Transverse colon (tissue), 3 donors: ENCODE measurements around the gene LEKR1.

Source experiments
- CTCF ChIP-seq, 5 experiments: fragments of 200-600 bp in 3 of 5; fragments of 450-650 bp in 2 of 5; sonication (generic) in 3 of 5; IDR thresholded peaks; 1 replicate in 2 of 5; 2 replicates in 3 of 5; pipeline ENCODE4 v1.5.1; 2016 to 2017; ENCODE audit warnings: antibody characterized with exemption in 5 of 5, inconsistent platforms in 3 of 5, mild to moderate bottlenecking in 2 of 5, moderate library complexity in 1 of 5
- EP300 ChIP-seq: sonication (generic); formaldehyde crosslinking; IDR thresholded peaks from one replicate; pipeline ENCODE4 v1.6.1; 2017; ENCODE audit warnings: antibody characterized with exemption, low read depth
- POLR2A ChIP-seq: fragments of 450-650 bp; IDR thresholded peaks from one replicate; pipeline ENCODE4 v1.6.1; 2016; ENCODE audit warnings: antibody characterized with exemption, mild to moderate bottlenecking, moderate library complexity

GRCh38 chr3:156997351-156997750 lies 171.2 kb downstream of the LEKR1 start:
- TF ChIP-seq POLR2A (no peak), CTCF (IDR thresholded peaks at IDR 0.05) (no peak), EP300 (no peak)
